CD4-positive, alpha-beta T cell treated with Interleukin-4 for 4 hours (primary cell): ENCODE data around the gene GALNT18.

Experiments
- DNase-seq: peaks from one replicate; pipeline ENCODE4 v3.0.0-alpha.2; 2020

The GALNT18 gene

DNA sequence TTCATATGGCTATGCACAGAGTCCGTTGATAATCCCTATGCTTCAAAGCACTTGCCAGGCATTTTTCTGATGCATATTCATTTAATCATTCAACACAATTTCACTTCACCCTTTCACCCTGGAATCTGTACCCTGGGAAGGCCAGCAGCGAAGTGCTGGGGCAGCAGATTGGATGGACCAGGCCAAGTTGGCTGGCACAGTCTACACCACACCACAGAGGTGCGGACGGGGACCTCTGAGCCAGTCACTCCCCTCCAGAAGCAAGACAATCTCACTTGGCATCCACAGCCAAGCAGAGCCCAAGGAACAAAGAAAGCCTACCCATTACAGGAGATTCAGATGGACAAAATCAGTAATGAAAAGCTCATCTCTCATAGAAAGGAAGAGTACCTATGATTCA is 130.2 kb downstream of the GALNT18 start:
- no peak for DNase-seq

DNA sequence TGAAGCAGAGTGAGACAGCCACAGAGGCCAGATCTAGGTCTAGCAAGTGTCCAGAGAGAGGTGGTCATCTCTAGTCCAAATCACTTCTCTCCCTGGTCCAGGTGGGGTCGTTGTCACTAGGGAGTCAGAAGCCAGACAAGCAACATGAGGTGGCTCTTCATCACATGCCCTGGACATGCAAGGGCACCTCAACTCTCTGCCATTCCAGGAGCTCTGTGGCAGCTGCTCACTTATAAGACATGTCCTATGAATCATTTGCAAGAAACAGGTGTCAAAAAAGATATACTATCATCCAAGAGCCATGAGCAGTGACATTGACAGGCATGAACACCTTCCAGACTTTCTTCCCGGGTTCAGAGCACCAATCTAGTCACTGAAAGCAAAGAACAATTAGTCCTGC is 130.8 kb downstream of the GALNT18 start:
- DNase-seq = no peak

DNA sequence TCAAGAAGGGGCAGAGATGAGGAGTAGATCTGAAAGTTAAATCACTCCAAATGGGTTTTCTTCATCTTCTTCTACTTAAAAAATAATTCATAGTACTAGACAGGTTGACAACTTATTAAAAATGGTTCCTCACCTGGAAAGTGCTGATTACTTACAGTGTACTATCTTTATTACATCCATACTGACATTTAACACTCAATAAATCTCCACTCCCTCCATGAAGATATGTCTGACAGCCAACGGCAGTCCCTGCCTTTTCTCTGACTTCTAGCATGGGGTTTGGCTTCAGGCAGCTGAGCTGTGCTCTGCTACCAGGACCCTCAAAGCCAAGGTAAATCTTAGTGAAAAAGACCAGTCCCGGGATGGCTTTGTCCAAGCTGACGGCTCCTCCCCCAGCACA is 135.4 kb downstream of the GALNT18 start:
- no peak for DNase-seq

DNA sequence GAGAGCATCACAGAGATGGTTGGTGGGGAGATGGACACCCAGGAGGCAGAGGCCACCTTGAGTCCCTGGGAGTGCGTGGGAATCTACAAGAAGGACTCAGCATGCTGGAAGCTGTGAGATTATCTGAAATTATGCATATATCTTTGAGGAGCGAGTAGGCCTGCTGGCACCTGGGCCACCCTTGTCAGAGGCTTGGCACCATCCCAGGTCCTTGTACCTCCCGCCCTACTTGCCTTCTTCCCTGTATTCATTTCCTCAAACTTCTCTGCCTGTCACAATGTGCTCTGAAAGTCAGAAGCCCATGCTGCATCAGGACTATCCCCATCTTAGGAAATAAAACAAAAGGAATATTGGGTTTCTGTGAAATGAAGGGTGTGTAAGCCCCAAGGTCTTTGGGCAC is 135.8 kb downstream of the GALNT18 start:
- DNase-seq = no peak

DNA sequence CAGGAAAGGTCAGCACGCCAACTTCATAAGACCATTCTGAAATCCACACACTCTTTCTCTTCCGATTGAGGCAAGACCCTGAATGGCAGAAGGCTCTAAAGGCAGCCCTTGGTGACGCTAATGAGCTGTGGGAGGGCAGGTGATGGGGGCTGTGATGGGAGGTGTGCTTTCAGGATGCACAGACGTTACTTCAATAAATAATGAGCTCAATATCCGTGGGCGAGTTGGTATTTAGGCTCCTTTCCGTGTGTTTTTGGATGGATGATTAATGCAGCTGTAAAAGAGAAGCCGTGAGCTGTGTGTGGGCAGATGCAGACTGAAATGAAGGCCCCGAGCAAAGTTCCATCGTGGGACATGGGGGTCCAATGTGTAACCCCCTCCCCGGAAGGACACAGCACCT is 138.2 kb downstream of the GALNT18 start:
- no peak for DNase-seq

DNA sequence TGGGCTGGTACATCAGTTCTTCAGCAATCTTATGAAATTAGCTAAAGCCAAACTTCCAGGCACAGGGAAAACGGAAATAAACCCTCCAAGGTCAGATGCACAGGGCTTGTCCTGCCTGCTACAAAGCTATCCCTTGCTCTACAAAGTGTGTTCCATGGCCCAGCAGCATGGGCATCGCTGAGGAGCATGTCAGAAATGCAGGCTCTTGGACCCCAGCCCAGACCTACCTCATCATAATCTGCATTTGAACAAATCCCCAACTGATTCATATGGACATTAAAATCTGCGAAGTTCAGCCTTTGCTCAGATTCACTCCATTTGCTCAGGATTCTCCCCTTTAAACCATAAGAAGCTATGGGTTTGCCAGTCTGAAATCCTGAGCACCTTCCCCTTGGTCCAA is 139.1 kb downstream of the GALNT18 start:
- DNase-seq = no peak

DNA sequence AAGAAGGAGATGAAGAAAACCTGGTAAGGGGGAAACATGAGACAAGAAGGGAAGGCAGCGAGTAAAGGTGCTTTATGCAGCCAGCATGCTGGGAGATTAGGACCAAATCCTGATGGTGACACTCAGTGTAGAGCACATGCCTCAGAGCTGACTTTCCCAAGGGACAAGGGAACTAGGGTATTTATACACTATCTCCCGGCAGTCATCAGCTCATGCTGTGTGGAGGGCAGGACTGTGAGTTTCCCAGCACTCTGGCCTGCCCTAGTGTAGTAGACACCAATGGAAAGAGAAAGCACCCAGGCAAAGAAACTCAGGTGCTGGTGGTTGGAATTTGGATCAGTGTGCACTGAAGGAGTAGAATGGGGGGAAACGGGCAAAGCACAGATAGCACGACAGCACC is 140.4 kb downstream of the GALNT18 start:
- DNase-seq = no peak

DNA sequence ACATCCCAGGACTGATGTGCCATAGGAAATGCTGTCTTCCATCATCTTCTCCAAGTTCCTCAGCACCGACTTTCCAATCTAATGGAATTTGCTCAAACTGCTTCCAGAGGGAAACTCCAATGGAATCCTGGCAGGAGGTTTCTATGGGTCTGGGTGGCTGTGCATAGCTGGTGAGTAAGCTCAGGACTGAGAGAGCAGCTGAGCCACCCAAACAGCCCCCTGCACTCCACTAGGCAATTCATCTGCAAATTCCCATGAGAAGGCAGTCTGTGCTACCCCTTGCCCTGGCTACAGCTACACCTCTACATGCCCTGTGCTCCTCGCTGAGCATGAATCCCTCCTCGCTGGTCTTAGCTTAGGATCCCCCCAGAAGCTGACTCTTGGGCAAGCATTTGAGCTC is 140.8 kb downstream of the GALNT18 start:
- DNase-seq = no peak

DNA sequence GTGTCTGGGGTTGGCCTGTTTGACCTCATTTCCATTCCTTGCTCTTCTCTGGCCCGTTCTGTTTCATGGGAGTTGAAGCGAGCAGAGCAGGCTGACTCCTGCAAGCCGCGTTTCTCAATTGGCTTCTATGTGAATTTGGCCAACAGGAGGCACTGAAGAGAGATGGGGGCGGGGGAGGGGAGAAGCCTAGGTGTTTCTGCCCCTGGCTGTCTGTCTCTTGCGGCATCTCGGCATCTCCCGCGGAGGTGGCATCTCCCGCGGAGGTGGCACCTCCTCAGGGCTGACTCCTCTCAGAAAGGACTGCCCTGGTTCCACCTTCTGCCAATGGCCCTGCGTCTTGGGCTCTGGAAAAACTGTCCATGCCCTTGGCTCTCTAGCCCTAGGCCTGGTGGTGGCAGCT is 143.1 kb downstream of the GALNT18 start:
- no peak for DNase-seq

DNA sequence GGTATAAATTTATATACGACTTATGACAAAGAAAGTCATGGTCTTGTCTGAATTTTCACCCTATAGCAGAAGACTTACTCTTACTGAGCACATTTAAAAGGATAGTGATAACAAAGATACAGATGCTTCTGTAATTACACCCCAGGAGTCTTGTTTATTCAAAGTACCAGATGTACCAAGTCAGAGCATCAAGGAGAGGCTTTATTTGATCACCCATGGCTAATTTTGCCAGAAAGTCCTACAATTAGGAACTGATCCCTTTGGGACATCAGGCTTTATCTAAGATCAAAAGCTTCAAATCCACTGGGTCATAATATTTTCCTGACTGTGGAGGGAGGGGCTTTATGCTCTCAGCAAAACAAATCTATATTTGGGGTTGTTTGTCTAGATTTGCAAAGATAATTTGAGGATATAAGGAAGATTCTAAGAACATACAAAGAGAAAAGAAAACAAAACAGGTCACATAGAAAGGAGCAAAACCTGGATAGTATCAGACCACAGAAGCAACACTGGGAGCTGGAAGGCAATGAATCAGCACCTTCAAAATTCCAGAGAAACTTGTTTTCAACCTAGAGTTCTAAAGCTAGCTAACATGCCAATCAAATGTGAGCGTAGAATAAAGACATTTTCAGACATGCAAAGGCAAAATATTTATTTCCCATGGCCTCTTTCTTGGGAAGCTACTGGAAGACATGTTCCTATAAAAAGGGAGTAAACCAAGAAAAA is 143.9 kb downstream of the GALNT18 start:
- no peak for DNase-seq

DNA sequence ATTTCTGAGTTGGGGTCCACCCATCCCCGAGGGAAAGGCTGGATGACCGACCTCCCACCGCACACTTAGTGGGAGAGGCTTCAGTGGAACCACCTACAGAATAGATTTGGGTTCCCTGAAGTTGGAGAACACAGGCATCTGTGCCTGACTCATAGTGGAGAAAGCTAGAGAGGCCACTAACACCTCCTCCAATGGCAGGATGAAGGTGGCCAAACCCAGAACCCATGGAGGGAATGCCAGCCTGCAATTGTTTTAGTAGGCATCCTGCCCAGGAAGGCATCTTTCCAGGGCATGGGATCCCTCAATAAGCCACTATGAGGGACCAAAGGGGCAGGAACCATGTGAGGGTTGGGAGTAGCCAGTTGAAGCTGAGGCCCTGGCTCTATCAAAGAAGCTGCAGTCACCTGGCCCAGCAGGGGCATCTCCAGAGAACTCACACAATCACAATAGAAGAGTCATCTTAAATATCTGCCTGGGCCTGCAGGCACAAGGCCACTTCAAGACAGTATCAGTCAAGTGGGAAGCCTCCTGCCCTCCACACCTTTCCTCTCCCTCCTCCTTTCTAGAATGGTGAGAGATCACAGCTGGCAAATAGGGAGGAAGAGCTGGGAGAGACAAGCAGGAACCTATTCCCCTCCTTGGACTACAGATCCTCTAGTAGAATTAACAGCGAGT is 144.7 kb downstream of the GALNT18 start:
- DNase-seq = no peak

DNA sequence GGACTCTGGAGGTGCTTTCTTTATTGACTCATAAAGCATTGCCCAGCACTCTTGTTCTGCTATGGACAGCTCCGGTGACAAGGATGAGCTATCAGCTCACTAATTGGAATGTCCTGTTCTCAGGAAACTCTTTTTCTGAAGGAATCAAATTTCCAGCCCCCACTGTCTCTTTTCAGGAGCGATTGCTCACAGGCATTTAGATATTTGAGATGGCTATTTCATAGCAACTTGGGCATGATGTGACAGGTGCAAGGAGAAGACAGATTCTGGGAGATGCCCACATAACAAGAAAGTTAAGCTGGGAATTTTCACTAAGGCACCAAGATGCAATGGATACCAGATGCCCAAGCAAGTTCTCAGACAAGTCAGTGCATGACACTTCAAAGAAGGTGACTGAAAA is 145.3 kb downstream of the GALNT18 start:
- no peak for DNase-seq

DNA sequence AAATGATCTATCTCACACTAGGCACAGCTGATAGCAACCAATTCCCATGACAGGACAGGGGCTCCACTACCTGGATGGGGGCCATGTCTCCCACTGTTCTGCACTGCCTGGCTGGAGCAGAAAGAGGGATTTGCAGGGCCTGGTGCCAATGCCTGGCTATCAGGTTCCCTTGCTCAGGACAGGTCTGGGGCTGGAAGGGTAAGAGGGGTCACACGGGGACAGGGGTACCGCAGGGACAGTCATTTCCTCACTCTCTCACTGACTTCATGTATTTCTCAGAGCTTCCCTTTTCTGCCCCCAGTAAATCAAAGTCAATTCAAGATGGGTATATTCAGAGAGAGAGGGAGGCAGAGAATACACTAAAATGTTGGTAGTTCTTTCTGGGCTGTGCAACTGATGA is 149.7 kb downstream of the GALNT18 start:
- no peak for DNase-seq

DNA sequence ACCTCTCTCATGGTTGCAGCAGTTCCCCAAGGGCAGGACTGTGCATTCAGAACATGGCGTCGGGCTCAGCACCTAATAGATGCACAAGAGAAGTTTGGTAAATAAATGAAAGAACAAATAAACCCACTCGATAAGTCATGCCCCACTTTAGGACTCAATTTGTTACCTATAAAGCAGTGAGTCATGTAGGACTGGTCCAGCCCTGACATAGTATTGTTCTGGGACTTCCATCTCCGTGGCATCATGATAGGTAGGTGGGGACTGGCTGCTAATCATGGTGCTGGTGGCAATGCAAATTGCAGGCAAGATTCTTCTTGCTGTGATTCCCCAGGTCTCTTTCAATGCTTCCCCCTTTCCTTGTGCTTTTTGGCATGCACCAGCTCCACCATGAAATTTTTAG is 150.6 kb downstream of the GALNT18 start:
- no peak for DNase-seq

DNA sequence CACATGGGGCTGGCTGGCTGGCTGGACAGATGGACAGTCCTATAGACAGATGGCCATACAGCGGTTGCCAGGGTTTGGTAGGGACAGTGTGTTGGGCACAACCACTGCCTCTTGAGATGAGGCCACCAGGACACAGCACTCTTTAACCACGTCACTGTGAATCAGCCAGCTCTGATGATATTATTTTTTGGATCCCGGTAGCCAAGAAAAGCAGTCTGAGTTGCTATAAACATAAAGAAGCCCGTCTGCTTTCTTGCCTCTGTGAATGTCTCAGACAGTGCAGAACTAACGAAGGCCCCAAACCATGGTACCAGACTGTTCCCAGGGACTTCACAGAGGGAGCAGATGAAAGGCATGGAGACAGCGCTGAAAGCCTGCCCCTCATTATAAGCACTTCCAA is 152.9 kb downstream of the GALNT18 start:
- no peak for DNase-seq

DNA sequence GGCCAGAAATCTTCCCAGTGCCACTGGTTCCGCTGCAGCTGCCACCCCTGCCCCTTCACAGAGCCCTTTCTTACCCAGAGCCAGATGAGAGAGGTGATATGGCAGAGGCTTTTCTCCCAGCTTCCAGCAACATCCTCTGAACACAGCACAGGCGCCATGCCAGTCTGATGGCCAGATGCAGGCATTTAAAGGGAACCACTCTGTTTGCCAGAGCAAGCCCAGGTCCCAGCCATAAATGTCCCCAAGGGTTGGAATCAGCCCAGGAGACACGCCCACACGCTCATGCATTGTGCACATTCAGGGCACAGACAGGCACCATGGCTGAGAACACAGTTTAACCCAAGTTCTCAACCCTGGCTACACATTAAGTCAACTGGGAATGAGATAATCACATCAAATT is 154.5 kb downstream of the GALNT18 start:
- no peak for DNase-seq

DNA sequence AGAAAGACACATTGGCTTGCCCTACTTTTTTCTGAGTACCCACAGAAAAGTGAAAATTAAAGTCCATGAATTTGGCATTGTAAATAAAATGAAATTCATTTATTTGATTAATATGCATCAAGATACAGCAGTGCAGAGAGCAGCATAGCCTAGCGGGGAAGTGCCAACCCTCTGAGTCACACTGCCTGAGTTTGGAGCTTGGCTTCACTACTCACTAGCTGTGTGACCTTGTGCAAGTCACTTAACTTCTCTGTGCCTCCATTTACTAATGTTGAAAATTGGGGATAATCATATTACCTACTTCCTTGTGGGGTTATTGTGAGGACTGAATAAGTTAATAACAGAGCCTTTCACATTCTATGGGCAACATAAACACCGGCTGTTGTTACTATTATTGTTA is 157.2 kb downstream of the GALNT18 start:
- DNase-seq = no peak

DNA sequence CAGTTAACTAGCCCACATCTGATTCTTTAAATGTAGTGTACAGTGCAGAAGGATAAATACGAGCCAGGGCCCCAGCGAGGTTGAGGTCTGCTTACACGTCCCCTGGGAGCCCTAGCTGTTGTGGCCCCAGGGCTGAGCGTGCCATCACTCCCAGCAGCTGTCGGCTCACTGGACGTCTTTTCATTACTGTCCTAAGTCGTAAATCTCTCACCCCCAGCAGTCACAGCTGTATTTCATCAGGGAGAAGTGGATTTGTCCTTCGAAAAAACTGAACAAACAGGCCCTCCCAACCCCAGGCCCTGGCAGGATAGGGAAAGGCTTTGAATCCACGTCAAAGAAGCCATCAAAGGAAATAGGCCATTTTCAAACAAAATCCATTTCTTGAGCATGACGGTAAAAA is 158.4 kb downstream of the GALNT18 start:
- no peak for DNase-seq

DNA sequence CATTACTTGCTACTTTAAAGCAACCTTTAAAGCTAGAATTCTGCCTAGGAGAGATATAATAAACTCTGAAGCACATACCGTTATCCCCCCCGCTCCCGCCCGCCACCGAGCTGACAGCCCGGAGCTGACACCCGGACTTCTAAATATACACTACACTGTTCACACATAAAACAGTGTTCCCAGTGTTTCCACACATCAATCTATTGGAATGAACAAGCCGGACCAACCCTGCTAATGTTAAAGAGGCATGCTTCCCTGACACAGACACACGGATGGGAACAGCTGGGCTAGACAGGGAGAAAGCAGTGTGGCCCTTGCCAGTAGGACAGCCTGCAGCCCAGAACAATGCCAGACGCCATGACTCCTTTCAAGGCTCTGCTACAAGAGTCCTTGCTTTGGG is 160.3 kb downstream of the GALNT18 start:
- DNase-seq = no peak

DNA sequence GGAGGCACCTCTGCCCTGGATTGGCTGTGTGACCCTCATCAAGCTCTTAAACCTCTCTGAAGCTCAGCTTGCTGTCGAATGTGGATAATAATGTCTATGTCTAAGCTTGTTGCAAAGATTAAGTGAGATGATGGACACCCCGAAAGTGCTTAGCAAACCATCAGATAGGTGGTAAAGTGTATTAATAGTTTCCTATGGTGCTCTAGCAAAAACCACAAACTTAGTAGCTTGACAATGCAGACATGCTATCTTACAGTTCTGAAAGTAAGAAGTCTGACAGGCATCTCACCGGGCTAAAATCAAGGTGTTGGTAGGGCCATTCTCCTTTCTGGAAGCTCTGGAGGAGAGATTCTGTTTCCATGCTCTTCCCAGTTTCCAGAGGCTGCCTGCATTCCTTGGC is 162.2 kb downstream of the GALNT18 start:
- DNase-seq = no peak

DNA sequence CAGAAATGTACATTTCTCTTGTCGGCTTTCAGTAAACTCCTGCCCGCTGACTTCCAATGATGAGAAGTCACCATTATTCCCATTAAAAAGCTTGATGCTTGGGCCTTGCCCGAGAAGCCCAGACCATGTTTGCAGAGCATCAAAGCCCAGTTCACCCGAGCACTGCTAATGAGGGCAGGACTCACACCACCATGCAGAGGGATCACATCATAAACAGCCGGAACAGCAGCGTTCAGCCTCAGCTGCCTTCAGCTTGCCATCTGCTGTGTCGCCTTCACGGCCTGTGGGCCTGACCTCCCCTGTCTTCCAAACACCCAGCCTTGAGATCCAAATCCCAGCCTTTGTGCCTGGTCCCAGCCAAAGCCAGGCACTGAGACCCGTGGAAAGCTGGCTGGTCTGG is 163.3 kb downstream of the GALNT18 start:
- DNase-seq = no peak

DNA sequence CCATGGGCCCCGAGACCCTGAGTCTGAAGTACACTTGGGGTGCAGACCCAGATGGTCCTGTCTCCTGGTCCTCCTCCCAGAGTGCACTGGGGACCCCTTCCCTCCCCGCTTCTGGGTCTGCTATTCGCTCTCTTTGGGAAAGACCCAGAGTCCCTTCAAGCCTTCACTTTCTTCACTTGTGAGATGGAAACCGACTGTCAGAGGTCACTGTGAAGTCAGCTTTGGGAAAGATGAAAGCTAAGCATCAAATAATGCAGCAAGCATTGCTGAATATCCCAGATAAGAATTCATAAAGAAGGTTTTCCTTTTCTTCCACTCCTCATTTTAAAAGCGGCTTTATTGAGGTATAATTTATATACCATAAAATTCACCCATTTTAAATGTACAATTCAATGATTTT is 163.8 kb downstream of the GALNT18 start:
- DNase-seq = no peak

DNA sequence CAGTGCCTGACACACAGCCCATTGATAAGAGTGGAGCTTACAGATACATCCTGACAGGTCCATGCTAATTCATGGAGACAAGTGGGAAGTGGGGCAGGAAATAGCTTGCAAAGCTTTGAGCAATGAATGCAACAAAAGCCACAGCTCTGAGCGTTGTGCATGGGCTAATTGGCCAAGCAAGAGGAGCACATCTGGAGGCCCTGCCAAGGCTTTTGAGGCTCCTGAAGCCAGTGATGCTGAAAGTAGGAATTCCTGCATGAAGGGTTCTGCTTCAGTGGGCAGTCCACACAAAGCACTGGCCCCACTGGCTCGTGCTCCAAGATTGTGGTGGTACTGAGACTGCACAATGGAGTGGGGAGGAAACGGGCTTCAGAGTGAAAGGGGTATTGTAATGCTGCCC is 164.9 kb downstream of the GALNT18 start:
- DNase-seq = no peak

DNA sequence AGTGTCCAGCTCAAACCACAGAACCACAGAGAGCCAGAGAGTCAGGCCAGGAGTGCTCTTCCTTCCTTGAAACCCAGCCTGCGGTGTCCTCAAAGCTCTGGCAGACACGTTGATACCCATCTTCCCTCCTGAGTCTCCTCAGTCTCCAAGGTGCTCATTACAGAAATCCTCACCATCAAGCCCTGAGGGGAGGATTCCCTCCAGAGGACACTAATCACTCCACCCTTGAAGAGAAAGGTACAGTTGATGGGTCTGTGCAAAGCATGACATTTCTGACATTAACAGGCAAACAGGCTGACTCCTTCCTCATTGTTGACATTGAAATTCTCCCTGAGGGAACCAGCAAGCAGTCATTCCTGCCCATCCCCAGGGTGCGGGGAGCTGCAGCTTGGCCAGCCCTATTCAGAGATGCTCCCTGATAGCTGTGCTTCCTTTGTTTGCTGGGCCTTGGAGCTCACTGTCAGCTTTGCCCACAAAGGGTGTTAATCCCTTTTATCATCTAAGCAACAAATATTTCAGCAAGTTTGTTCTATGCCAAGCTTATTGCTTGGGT is 167.1 kb downstream of the GALNT18 start:
- DNase-seq = no peak

DNA sequence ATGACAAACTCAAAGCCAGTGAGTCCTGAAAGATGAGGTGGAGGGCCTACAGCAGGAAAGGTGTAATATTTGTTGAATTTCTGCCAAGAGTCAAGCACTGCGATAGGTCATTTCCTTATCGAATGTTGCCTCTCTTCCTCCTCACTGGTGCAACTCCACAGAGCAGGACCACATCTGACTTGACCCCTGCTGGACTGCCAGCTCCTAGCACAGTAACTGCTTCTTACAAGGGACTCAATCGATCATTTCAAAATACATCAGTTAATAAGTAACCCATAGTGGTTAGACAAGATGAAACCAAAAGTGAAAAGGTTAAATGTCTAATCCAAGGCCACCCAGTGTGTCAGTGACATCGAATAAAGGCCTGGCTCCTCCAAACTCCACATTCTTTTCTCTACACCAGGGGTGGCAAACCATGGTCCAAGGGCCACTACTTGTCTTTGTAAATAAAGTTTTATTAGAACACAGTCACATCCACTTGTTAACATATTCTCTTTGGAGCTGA is 170.3 kb downstream of the GALNT18 start:
- DNase-seq = no peak
